Progenitor cell of endocrine pancreas (in vitro differentiated cells): ENCODE results near the gene OR51L1. TPM values are rescaled to one million over a fixed set of nuclear protein-coding genes. Genes with fewer than 3 reads are reported as not detected.

ENCODE experiments used
- DNase-seq: peaks from one replicate; pipeline ENCODE4 v3.0.0; 2021; ENCODE audit warnings: low spot score; ENCODE audit not compliant: unreplicated experiment
- H3K27ac Mint-ChIP-seq: 2 replicates; pipeline ENCODE4 v1.8.0; 2021; ENCODE audit warnings: mild to moderate bottlenecking, moderate library complexity, mixed read lengths
- H3K27me3 Mint-ChIP-seq: 2 replicates; pipeline ENCODE4 v1.8.0; 2021; ENCODE audit warnings: mixed read lengths
- H3K36me3 Mint-ChIP-seq: 2 replicates; pipeline ENCODE4 v1.8.0; 2022; ENCODE audit warnings: mixed read lengths; ENCODE audit not compliant: insufficient read depth
- H3K4me1 Mint-ChIP-seq: 2 replicates; pipeline ENCODE4 v1.8.0; 2021; ENCODE audit warnings: low read depth, mixed read lengths
- H3K4me3 Mint-ChIP-seq: 2 replicates; pipeline ENCODE4 v1.8.0; 2021; ENCODE audit warnings: low read depth, mild to moderate bottlenecking, moderate library complexity, mixed read lengths
- H3K9me3 Mint-ChIP-seq: 2 replicates; pipeline ENCODE4 v1.8.0; 2021; ENCODE audit warnings: low read depth, mixed read lengths
- total RNA-seq: library from RNA; stranded (reverse); gene quantifications from 2 replicates; pipeline ENCODE4 v1.2.1, GENCODE V29; 2021
- TF ChIP-seq, protein P1 (sequence below): fragments of 200-600 bp; sonication (generic); IDR thresholded peaks from one replicate; pipeline ENCODE4 v1.5.0; 2021; ENCODE audit warnings: antibody characterized with exemption, mild to moderate bottlenecking; ENCODE audit not compliant: unreplicated experiment

The OR51L1 gene
- total RNA-seq, 1 donor from 2014 or later, result not detected

- Mint-ChIP-seq H3K4me3 (no peak overlapping the region), H3K4me1 (no peaks in the 10 kb centered on the region), H3K36me3 (no peaks in the 10 kb centered on the region), H3K9me3 (peaks cover 3% of the 10 kb centered on the region), H3K27me3 (no peaks in the 10 kb centered on the region), H3K27ac (no peak overlapping the region)
- TF ChIP-seq, protein P1, sequence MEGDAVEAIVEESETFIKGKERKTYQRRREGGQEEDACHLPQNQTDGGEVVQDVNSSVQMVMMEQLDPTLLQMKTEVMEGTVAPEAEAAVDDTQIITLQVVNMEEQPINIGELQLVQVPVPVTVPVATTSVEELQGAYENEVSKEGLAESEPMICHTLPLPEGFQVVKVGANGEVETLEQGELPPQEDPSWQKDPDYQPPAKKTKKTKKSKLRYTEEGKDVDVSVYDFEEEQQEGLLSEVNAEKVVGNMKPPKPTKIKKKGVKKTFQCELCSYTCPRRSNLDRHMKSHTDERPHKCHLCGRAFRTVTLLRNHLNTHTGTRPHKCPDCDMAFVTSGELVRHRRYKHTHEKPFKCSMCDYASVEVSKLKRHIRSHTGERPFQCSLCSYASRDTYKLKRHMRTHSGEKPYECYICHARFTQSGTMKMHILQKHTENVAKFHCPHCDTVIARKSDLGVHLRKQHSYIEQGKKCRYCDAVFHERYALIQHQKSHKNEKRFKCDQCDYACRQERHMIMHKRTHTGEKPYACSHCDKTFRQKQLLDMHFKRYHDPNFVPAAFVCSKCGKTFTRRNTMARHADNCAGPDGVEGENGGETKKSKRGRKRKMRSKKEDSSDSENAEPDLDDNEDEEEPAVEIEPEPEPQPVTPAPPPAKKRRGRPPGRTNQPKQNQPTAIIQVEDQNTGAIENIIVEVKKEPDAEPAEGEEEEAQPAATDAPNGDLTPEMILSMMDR, result no peak
- DNase-seq, result no peak
These were observed 19.2 kb upstream of the OR51L1 start for GRCh38 chr11:4975436-4975835.

DNA sequence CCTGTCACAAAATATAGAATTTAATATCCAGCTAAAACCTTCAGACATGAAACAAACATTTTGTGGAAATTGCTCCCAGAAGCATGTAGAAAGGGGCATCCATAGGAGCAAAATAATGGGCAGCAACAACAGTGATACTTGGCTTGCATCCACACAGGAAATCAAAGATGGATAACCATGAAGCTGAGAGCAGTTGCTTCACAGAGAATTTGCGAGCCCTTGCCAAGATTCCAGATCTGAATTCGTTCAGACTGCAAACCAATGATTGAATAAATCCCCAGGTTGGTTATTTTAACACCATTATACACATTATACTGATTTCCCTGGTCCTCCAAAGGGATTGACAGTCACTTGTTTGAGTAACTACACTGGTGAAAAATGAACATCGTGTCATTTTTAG lies 15.6 kb upstream of the OR51L1 start:
- peaks cover 3% of the 10 kb centered on the region for H3K9me3 Mint-ChIP-seq

GRCh38 chr11:4982678-4983077 lies 12.0 kb upstream of the OR51L1 start:
- no peak for DNase-seq
- H3K27ac Mint-ChIP-seq, result no peak overlapping the region
- peaks cover 10% of the 10 kb centered on the region for H3K4me1 Mint-ChIP-seq
- TF ChIP-seq, protein P1, result no peak
- H3K4me3 Mint-ChIP-seq, result no peak overlapping the region
- no peaks in the 10 kb centered on the region for H3K27me3 Mint-ChIP-seq
- H3K36me3 Mint-ChIP-seq, result no peaks in the 10 kb centered on the region
- peaks cover 3% of the 10 kb centered on the region for H3K9me3 Mint-ChIP-seq

More for the DNA sequence above, 15.6 kb upstream of the OR51L1 start:
- Mint-ChIP-seq H3K36me3 (no peaks in the 10 kb centered on the region), H3K4me3 (no peak overlapping the region), H3K27ac (no peak overlapping the region), H3K27me3 (no peaks in the 10 kb centered on the region), H3K4me1 (peaks cover 10% of the 10 kb centered on the region)
- TF ChIP-seq, protein P1, result no peak
- DNase-seq, result no peak

DNA sequence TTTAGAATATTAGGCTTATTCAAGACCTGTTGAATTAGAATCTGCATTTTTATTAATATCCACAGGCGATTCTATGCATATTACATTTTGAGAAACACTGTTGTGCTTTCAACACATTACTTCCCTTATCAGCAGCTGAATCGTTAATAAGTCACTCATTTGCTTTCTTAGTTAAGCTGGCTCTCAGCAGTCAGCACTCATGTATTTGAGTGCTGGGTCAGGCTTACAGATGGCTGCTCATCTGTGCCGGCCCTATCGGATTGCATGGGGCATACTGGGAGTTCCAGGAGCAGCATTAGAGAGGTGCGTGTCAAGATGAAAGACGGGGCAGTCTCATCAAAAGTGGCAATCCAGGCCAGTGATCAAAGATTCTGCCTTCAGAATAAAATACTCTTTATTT lies 10.8 kb upstream of the OR51L1 start:
- no peaks in the 10 kb centered on the region for H3K9me3 Mint-ChIP-seq
- DNase-seq, result no peak
- TF ChIP-seq, protein P1, result no peak
- H3K4me1 Mint-ChIP-seq, result peaks cover 10% of the 10 kb centered on the region
- H3K36me3 Mint-ChIP-seq, result no peaks in the 10 kb centered on the region
- no peaks in the 10 kb centered on the region for H3K27me3 Mint-ChIP-seq
- H3K27ac Mint-ChIP-seq, result peak overlapping the region; percentile 38
- no peak overlapping the region for H3K4me3 Mint-ChIP-seq

DNA sequence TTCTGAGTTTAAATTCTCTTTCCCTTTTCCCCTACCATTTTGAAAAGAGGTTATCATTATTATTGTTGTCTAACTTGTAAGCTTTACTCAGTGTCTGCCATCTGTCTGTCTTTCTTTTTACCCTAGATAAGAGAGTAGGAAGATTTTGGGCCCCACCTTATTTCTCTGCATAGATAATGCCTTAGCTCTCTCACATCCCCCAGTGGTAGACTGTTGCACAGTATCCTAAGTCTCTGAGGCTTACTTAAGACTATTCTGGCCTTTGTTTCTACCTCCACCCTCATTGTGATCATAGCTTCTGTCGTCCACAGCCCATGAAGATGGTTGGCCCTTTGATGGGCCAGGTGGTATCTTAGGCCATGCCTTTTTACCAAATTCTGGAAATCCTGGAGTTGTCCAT lies 3.6 kb upstream of the OR51L1 start:
- Mint-ChIP-seq H3K27me3 (no peaks in the 10 kb centered on the region), H3K9me3 (no peaks in the 10 kb centered on the region), H3K4me1 (peaks cover 19% of the 10 kb centered on the region), H3K36me3 (no peaks in the 10 kb centered on the region), H3K27ac (no peak overlapping the region), H3K4me3 (no peak overlapping the region)
- no peak for DNase-seq
- TF ChIP-seq, protein P1, result no peak
